H1 (cell line): ENCODE results near the gene LRRC74A. TPM values are rescaled to one million over a fixed set of nuclear protein-coding genes. Genes with fewer than 3 reads are reported as not detected.

Experiments
- KDM4A ChIP-seq: IDR thresholded peaks from one replicate; pipeline ENCODE4 v1.7.1; 2012; ENCODE audit warnings: low read depth, mild to moderate bottlenecking, moderate library complexity, low read length, inconsistent platforms; ENCODE audit not compliant: severe bottlenecking
- POU5F1 ChIP-seq: IDR thresholded peaks from 2 replicates; pipeline ENCODE4 v1.6.1; 2011; ENCODE audit warnings: low read depth, mild to moderate bottlenecking, low read length, moderate library complexity
- RNF2 ChIP-seq: fragments of 200-900, 300-1000 bp; sonication (generic); IDR thresholded peaks from 2 replicates; pipeline ENCODE4 v1.7.1; 2016; ENCODE audit warnings: borderline replicate concordance, low read depth, mild to moderate bottlenecking, antibody characterized with exemption, low read length; ENCODE audit not compliant: poor library complexity, severe bottlenecking; ENCODE audit errors: missing control alignments
- SIX5 ChIP-seq: IDR thresholded peaks from 2 replicates; pipeline ENCODE4 v1.6.1; 2011; ENCODE audit warnings: mild to moderate bottlenecking, low read depth, low read length
- polyA plus RNA-seq, 7 experiments: library from polyadenylated mRNA; depleted of rRNA in 3 of 7; stranded (reverse) in 5 of 7; unstranded in 2 of 7; fragments of >200 nt in 5 of 7; fragments of 200-250 nt in 2 of 7; gene quantifications; 1 replicate in 5 of 7; 2 replicates in 1 of 7; 4 replicates in 1 of 7; pipeline versions ENCODE4 v1.2.1 to v1.2.3, GENCODE V29; 2011 to 2013; ENCODE audit warnings: missing spikeins in 2 of 7, mixed read lengths in 2 of 7
- total RNA-seq: library from RNA; stranded (reverse); fragmentation: NEBNext Ultra II Directional; extraction: Animal tissue kit (Norgen Biotek cat#: 25700); gene quantifications from 2 replicates; pipeline ENCODE4 v1.2.1, GENCODE V29; 2021

Gene LRRC74A
- total and polyA plus RNA-seq, 2 of the 8 experiments (the other 6 are each of a cell fraction or from before 2014, with no cell fraction given) = not detected

- no peak for TF ChIP-seq POU5F1
- no peak for TF ChIP-seq KDM4A
- TF ChIP-seq RNF2 = no peak
- no peak for TF ChIP-seq SIX5
Observed at GRCh38 chr14:76780058-76780345, 46.2 kb upstream of the LRRC74A start (continued).
